IMR-90 (cell line): Measurements from ENCODE around the gene HIVEP3. TPM values are rescaled to one million over a fixed set of nuclear protein-coding genes. Genes with fewer than 3 reads are reported as not detected.

Source experiments
- ATAC-seq: fragments of 200-7000 bp; cut with Tn5 transposase; 2 replicates; pipeline ENCODE4 v1.9.1; 2020; ENCODE audit warnings: low read depth, mild to moderate bottlenecking, moderate library complexity
- BruUV-seq: library from RNA; stranded (reverse); fragments of 400-500 nt; replicated peaks from 2 replicates; lab custom pipeline; 2021; lab: Mats Ljungman, UMichigan
- CTCF ChIA-PET: fragments of 300-600 bp; formaldehyde crosslinking; extraction: SDS; loops from one replicate; lab custom pipeline; 2021; ENCODE audit warnings: antibody characterized with exemption; lab: Yijun Ruan, JAX
- POLR2A ChIA-PET: fragments of 300-600 bp; sonication (Branson Sonifier 250); formaldehyde crosslinking; loops from one replicate; lab custom pipeline; 2022; ENCODE audit warnings: antibody characterized with exemption; ENCODE audit not compliant: unreplicated experiment; lab: Charles Lee
- DNase-seq: peaks from one replicate; pipeline ENCODE4 v3.0.0; 2013
- H2AFZ ChIP-seq: replicated peaks from 2 replicates; pipeline ENCODE3; 2013; ENCODE audit warnings: low read length, mild to moderate bottlenecking; ENCODE audit not compliant: poor library complexity
- H2AK5ac ChIP-seq: 2 replicates; pipeline ENCODE4 v1.6.1; 2013; ENCODE audit warnings: low read depth, low read length, inconsistent platforms
- H2AK9ac ChIP-seq: replicated peaks from 2 replicates; pipeline ENCODE3; 2013; ENCODE audit warnings: mild to moderate bottlenecking, low read depth, low read length, moderate library complexity; ENCODE audit not compliant: poor library complexity
- H2BK120ac ChIP-seq: 2 replicates; pipeline ENCODE4 v1.6.1; 2013; ENCODE audit warnings: low read depth, low read length, inconsistent platforms
- H2BK15ac ChIP-seq: 3 replicates; pipeline ENCODE4 v1.6.1; 2013; ENCODE audit warnings: low read depth, low read length, inconsistent platforms
- H2BK20ac ChIP-seq: 2 replicates; pipeline ENCODE4 v1.6.1; 2013; ENCODE audit warnings: low read depth, mild to moderate bottlenecking, inconsistent platforms, low read length, moderate library complexity
- H2BK5ac ChIP-seq: 2 replicates; pipeline ENCODE4 v1.6.1; 2013; ENCODE audit warnings: mild to moderate bottlenecking, low read depth, low read length, inconsistent platforms; ENCODE audit not compliant: poor library complexity, severe bottlenecking
- H3K14ac ChIP-seq: replicated peaks from 2 replicates; pipeline ENCODE4 v1.6.1; 2013; ENCODE audit warnings: low read depth, low read length, inconsistent platforms
- H3K18ac ChIP-seq: 2 replicates; pipeline ENCODE4 v1.6.1; 2013; ENCODE audit warnings: low read depth, low read length, control low read depth
- H3K23ac ChIP-seq: 2 replicates; pipeline ENCODE4 v1.6.1; 2013; ENCODE audit warnings: low read depth, low read length, inconsistent platforms
- H3K27ac ChIP-seq: 2 replicates; pipeline ENCODE4 v1.5.1; 2013; ENCODE audit warnings: mild to moderate bottlenecking, control low read depth, low read length; ENCODE audit not compliant: insufficient read depth
- H3K27me3 ChIP-seq: 2 replicates; pipeline ENCODE4 v1.6.1; 2013; ENCODE audit warnings: low read length; ENCODE audit not compliant: control insufficient read depth, insufficient read depth
- H3K36me3 ChIP-seq: 2 replicates; pipeline ENCODE4 v1.6.1; 2013; ENCODE audit warnings: low read length, mixed read lengths; ENCODE audit not compliant: control insufficient read depth, insufficient read depth
- H3K4ac ChIP-seq: 2 replicates; pipeline ENCODE4 v1.6.1; 2013; ENCODE audit warnings: low read depth, low read length, inconsistent platforms
- H3K4me1 ChIP-seq: 2 replicates; pipeline ENCODE4 v1.6.1; 2013; ENCODE audit warnings: low read length, mixed read lengths; ENCODE audit not compliant: control insufficient read depth, insufficient read depth
- H3K4me2 ChIP-seq: 2 replicates; pipeline ENCODE4 v1.6.1; 2013; ENCODE audit warnings: low read depth, mild to moderate bottlenecking, control low read depth, low read length, moderate library complexity
- H3K4me3 ChIP-seq: 2 replicates; pipeline ENCODE4 v1.5.1; 2013; ENCODE audit warnings: low read depth, mild to moderate bottlenecking, control low read depth, low read length, moderate library complexity; ENCODE audit not compliant: insufficient read depth
- H3K56ac ChIP-seq: 2 replicates; pipeline ENCODE4 v1.6.1; 2013; ENCODE audit warnings: low read length, inconsistent platforms; ENCODE audit not compliant: insufficient read depth; ENCODE audit errors: extremely low read depth
- H3K79me1 ChIP-seq, 2 experiments: 2 replicates each; pipeline ENCODE4 v1.6.1; 2013; ENCODE audit warnings: low read length in 2 of 2, inconsistent platforms in 1 of 2, low read depth in 1 of 2
- H3K9ac ChIP-seq: 2 replicates; pipeline ENCODE4 v1.6.1; 2013; ENCODE audit warnings: low read depth, low read length, control low read depth
- H3K9me1 ChIP-seq: 2 replicates; pipeline ENCODE4 v1.6.1; 2013; ENCODE audit warnings: low read length, inconsistent platforms; ENCODE audit not compliant: insufficient read depth
- H3K9me3 ChIP-seq: 2 replicates; pipeline ENCODE4 v1.6.1; 2013; ENCODE audit warnings: low read length; ENCODE audit not compliant: control insufficient read depth, insufficient read depth
- H4K20me1 ChIP-seq: 2 replicates; pipeline ENCODE4 v1.6.1; 2013; ENCODE audit warnings: low read length, inconsistent platforms; ENCODE audit not compliant: insufficient read depth
- H4K5ac ChIP-seq: 2 replicates; pipeline ENCODE4 v1.6.1; 2013; ENCODE audit warnings: mild to moderate bottlenecking, low read depth, low read length, control low read depth
- H4K8ac ChIP-seq, 2 experiments: 2 replicates each; pipeline ENCODE4 v1.6.1; 2013; ENCODE audit warnings: low read depth in 2 of 2, low read length in 2 of 2, control low read depth in 1 of 2, inconsistent platforms in 1 of 2
- H4K91ac ChIP-seq: 2 replicates; pipeline ENCODE4 v1.6.1; 2013; ENCODE audit warnings: low read depth, low read length, inconsistent platforms; ENCODE audit not compliant: insufficient read depth
- CEBPB ChIP-seq: IDR thresholded peaks from 2 replicates; pipeline ENCODE4 v1.6.1; 2012; ENCODE audit warnings: low read depth, low read length, improper control_type of control experiment
- CTCF ChIP-seq: conservative IDR thresholded peaks from 2 replicates; pipeline ENCODE4 v1.5.1; 2012; ENCODE audit warnings: mild to moderate bottlenecking, low read depth, low read length, improper control_type of control experiment
- FOS ChIP-seq: fragments of 150-350 bp; IDR thresholded peaks from 2 replicates; pipeline ENCODE4 v1.6.1; 2016; ENCODE audit warnings: low read depth, low read length
- MAFK ChIP-seq: IDR thresholded peaks from 2 replicates; pipeline ENCODE4 v1.6.1; 2012; ENCODE audit warnings: low read depth, low read length, improper control_type of control experiment
- MXI1 ChIP-seq: IDR thresholded peaks from 2 replicates; pipeline ENCODE4 v1.6.1; 2012; ENCODE audit warnings: low read depth, mild to moderate bottlenecking, low read length, moderate library complexity, borderline replicate concordance
- RAD21 ChIP-seq: IDR thresholded peaks from 2 replicates; pipeline ENCODE4 v1.6.1; 2012; ENCODE audit warnings: low read length, improper control_type of control experiment
- RCOR1 ChIP-seq: IDR thresholded peaks from 2 replicates; pipeline ENCODE4 v1.6.1; 2012; ENCODE audit warnings: mild to moderate bottlenecking, low read length, improper control_type of control experiment; ENCODE audit not compliant: insufficient replicate concordance
- SMC3 ChIP-seq: fragments of 150-350 bp; IDR thresholded peaks from 2 replicates; pipeline ENCODE4 v1.6.1; 2016; ENCODE audit warnings: low read depth, mild to moderate bottlenecking, antibody characterized with exemption, low read length, moderate library complexity
- WGBS, 2 experiments: methylation state at CpG; one replicate each; pipeline versions ENCODE4 v1.1.5 to v1.1.7; 2013; ENCODE audit warnings: missing lambda C conversion rate in 2 of 2; ENCODE audit not compliant: insufficient read length in 1 of 2; ENCODE audit errors: extremely low coverage in 2 of 2; 5-methylcytosine and 5-hydroxymethylcytosine counted together
- dilution Hi-C: fragments of 300-500 bp; cut with HindIII; formaldehyde crosslinking; loops from one replicate; pipeline ENCODE4 v1.14.3; 2018; ENCODE audit warnings: low sequenced_read_pairs; ENCODE audit not compliant: unreplicated experiment
- in situ Hi-C: fragments of 300-500 bp; cut with MboI; formaldehyde crosslinking; loops from 3 replicates; pipeline ENCODE4 v1.14.3; 2019; ENCODE audit warnings: low sequenced_read_pairs, inconsistent platforms, mixed read lengths
- intact Hi-C: fragments of 100-400 bp; cut with micrococcal nuclease; formaldehyde crosslinking; loops from 2 replicates; pipeline ENCODE4 v1.10.0; 2022
- polyA plus RNA-seq, 3 experiments: library from polyadenylated mRNA; depleted of rRNA; stranded (reverse); fragments of >200 nt; gene quantifications; 2 replicates each; pipeline ENCODE4 v1.2.3, GENCODE V29; 2012; ENCODE audit warnings: low replicate concordance in 1 of 3
- total RNA-seq: library from RNA; depleted of rRNA; stranded (reverse); fragments of >200 nt; gene quantifications from 2 replicates; pipeline ENCODE4 v1.2.3, GENCODE V29; 2012

The HIVEP3 gene
- total and polyA plus RNA-seq, 2 of the 4 experiments (the other 2 are of a cell fraction): 1.4 to 4.0 TPM

- Histone ChIP-seq H3K18ac (no peak overlapping the region), H4K20me1 (no peaks in the 10 kb centered on the region), H3K23ac (no peak overlapping the region), H2BK20ac (no peak overlapping the region), H2BK5ac (no peak overlapping the region), H3K27me3 (no peaks in the 10 kb centered on the region), H3K36me3 (no peaks in the 10 kb centered on the region), H3K79me1 (peaks cover 4 to 5% of the 10 kb centered on the region in 2 experiments; a peak in 2 of 4 replicates), H4K8ac (no peak overlapping the region), H3K4me1 (peaks cover 8% of the 10 kb centered on the region), H3K14ac (no peak overlapping the region), H2BK15ac (no peak overlapping the region), H2AK9ac (no peak overlapping the region), H2AFZ (peak overlapping the region; percentile 12), H3K9me1 (peaks cover 9% of the 10 kb centered on the region), H3K9me3 (no peaks in the 10 kb centered on the region), H3K27ac (no peak overlapping the region), H3K9ac (no peak overlapping the region), H3K4ac (no peak overlapping the region), H3K4me2 (0 out of 2 replicates have a peak overlapping the region, but pooled peaks have one; percentile 40), H3K56ac (no peak overlapping the region), H4K91ac (no peak overlapping the region), H3K4me3 (no peak overlapping the region), H2AK5ac (no peak overlapping the region), H2BK120ac (no peak overlapping the region; the same call in 1 of the 2 replicates), H4K5ac (no peak overlapping the region)
- dilution Hi-C loops: no loop called here
- DNase-seq (peak; percentile 85), ATAC-seq (peak; percentile 48; the same call in 1 of the 2 replicates)
- in situ Hi-C loops: no loop called here
- CTCF ChIA-PET: interaction anchor here (0.6 kb wide), 1 partner anchor 894 kb away, joined by 4 read pairs; no protein-coding TSS in a partner anchor
- WGBS, 2 experiments: 67% methylated on average over 1 of the region's 6 CpGs; no CpG with 5 or more reads in 1 of the 2 experiments
- POLR2A ChIA-PET: no interaction called here
- intact Hi-C loops: no loop called here
- BruUV-seq: no TSS peak
- TF ChIP-seq SMC3 (no peak), RCOR1 (no peak), RAD21 (no peak), MXI1 (no peak), CTCF (no peak), CEBPB (peak; percentile 93), FOS (no peak), MAFK (no peak)
These were observed 35.8 kb upstream of the HIVEP3 start for GRCh38 chr1:41954533-41954944.
